Cardiac muscle cell (in vitro differentiated cells and primary cell): Measurements from ENCODE around the gene PRR30. TPM values are rescaled to one million over a fixed set of nuclear protein-coding genes. Genes with fewer than 3 reads are reported as not detected.

Experiments used
- DNase-seq, 2 donors: peaks; one replicate each; pipeline versions ENCODE4 v3.0.0 to v3.0.0-alpha.2; 2010 to 2017; ENCODE audit warnings: low read depth in 1 of 2, low spot score in 1 of 2
- H3K27ac ChIP-seq: fragments of 200-600 bp; sonication (generic); 2 replicates; pipeline ENCODE4 v1.5.1; 2016
- H3K27me3 ChIP-seq: fragments of 200-600 bp; sonication (generic); 2 replicates; pipeline ENCODE4 v1.6.0; 2016; ENCODE audit warnings: control low read depth
- H3K36me3 ChIP-seq: fragments of 200-600 bp; sonication (generic); 2 replicates; pipeline ENCODE4 v1.5.1; 2016; ENCODE audit warnings: control low read depth
- H3K4me1 ChIP-seq: fragments of 200-600 bp; sonication (generic); 2 replicates; pipeline ENCODE4 v1.8.1; 2017; ENCODE audit warnings: low read depth, mild to moderate bottlenecking, mixed run types
- H3K4me3 ChIP-seq: fragments of 200-600 bp; sonication (generic); 2 replicates; pipeline ENCODE4 v1.5.1; 2016; ENCODE audit warnings: mild to moderate bottlenecking
- H3K9me3 ChIP-seq: fragments of 200-600 bp; sonication (generic); 2 replicates; pipeline ENCODE4 v1.5.1; 2017; ENCODE audit warnings: low read depth, mild to moderate bottlenecking, control low read depth
- polyA plus RNA-seq: library from polyadenylated mRNA; unstranded; fragments of >200 nt; fragmentation: Nextera tagmentation; extraction: Ambion mirVana; gene quantifications from 2 replicates; pipeline ENCODE4 v1.2.1, GENCODE V29; 2016
- total RNA-seq: library from RNA; depleted of rRNA; stranded (reverse); fragments of >200 nt; gene quantifications from 2 replicates; pipeline ENCODE4 v1.2.3, GENCODE V29; 2016
- TF ChIP-seq, protein P1 (sequence below): IDR thresholded peaks from 2 replicates; pipeline ENCODE4 v1.5.1; 2012; ENCODE audit warnings: low read depth, mild to moderate bottlenecking, low read length

PRR30 gene
- total and polyA plus RNA-seq, 2 experiments from 2014 or later = not detected

DNA sequence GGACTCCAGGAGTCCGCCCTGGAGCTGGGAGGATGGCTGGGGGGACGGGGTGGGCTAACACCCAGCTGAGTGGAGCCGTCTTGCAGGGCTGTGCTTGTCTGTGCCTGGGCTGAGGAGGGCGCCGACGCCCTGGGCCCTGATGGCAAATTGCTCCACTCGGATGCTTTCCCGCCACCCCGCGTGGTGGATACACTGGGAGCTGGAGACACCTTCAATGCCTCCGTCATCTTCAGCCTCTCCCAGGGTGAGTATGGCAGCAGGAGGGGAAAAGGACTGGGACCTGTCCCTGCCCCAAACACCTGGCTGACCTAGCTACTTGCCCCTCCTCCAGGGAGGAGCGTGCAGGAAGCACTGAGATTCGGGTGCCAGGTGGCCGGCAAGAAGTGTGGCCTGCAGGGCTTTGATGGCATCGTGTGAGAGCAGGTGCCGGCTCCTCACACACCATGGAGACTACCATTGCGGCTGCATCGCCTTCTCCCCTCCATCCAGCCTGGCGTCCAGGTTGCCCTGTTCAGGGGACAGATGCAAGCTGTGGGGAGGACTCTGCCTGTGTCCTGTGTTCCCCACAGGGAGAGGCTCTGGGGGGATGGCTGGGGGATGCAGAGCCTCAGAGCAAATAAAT is 39.8 kb downstream of the PRR30 start:
- H3K27ac ChIP-seq = no peak overlapping the region
- H3K9me3 ChIP-seq = no peaks in the 10 kb centered on the region
- no peaks in the 10 kb centered on the region for H3K4me1 ChIP-seq
- no peak for DNase-seq
- TF ChIP-seq, protein P1, sequence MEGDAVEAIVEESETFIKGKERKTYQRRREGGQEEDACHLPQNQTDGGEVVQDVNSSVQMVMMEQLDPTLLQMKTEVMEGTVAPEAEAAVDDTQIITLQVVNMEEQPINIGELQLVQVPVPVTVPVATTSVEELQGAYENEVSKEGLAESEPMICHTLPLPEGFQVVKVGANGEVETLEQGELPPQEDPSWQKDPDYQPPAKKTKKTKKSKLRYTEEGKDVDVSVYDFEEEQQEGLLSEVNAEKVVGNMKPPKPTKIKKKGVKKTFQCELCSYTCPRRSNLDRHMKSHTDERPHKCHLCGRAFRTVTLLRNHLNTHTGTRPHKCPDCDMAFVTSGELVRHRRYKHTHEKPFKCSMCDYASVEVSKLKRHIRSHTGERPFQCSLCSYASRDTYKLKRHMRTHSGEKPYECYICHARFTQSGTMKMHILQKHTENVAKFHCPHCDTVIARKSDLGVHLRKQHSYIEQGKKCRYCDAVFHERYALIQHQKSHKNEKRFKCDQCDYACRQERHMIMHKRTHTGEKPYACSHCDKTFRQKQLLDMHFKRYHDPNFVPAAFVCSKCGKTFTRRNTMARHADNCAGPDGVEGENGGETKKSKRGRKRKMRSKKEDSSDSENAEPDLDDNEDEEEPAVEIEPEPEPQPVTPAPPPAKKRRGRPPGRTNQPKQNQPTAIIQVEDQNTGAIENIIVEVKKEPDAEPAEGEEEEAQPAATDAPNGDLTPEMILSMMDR = no peak
- H3K4me3 ChIP-seq = no peak overlapping the region
- no peaks in the 10 kb centered on the region for H3K36me3 ChIP-seq
- no peaks in the 10 kb centered on the region for H3K27me3 ChIP-seq

DNA sequence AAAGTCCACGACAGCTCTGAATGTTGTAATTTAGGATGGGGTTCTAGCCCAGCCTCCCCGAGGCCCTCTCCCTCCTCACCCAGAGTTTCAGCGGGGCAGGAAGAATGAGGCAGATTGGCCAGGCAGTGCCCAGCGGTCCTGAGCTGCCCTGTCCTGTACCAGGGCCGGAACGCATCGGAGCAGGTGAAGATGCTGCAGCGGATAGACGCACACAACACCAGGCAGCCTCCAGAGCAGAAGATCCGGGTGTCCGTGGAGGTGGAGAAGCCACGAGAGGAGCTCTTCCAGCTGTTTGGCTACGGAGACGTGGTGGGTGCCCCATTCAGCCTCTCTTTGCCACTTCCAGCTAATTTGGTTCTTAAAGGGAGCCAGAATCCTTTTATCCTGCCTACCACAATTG is 41.9 kb downstream of the PRR30 start:
- H3K4me3 ChIP-seq = no peak overlapping the region
- H3K4me1 ChIP-seq = no peaks in the 10 kb centered on the region
- TF ChIP-seq, protein P1 = no peak
- H3K9me3 ChIP-seq = no peaks in the 10 kb centered on the region
- no peaks in the 10 kb centered on the region for H3K36me3 ChIP-seq
- no peaks in the 10 kb centered on the region for H3K27me3 ChIP-seq
- no peak for DNase-seq
- H3K27ac ChIP-seq = no peak overlapping the region

DNA sequence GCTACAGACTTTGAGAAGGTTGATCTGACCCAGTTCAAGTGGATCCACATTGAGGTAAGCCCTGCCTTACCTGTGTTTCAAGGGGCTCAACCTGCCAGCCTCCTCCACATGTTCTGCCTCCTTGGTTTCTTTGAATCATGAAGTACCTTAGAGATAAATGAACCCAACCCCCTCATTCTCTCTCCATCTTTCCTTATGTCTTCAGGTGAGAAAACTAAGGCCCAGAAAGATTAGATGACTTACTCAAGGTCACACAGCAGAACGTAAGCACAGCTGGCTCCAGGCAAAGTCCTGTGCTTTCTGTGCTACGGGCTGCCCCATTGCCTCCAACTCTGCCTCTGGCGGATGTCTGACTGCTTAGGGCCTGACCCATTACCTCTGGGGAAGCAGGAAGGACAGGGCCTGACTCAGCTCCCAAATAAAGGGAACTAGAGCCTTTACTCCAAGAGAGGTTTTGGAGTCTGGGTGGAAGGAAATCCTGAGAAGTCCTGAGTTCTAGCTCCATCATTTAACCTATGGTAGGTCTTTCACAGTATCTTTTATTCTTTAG is 42.4 kb downstream of the PRR30 start:
- no peak for DNase-seq
- Histone ChIP-seq H3K36me3 (no peaks in the 10 kb centered on the region), H3K27me3 (no peaks in the 10 kb centered on the region), H3K4me1 (no peaks in the 10 kb centered on the region), H3K9me3 (no peaks in the 10 kb centered on the region), H3K27ac (no peak overlapping the region), H3K4me3 (no peak overlapping the region)
- TF ChIP-seq, protein P1 = no peak

DNA sequence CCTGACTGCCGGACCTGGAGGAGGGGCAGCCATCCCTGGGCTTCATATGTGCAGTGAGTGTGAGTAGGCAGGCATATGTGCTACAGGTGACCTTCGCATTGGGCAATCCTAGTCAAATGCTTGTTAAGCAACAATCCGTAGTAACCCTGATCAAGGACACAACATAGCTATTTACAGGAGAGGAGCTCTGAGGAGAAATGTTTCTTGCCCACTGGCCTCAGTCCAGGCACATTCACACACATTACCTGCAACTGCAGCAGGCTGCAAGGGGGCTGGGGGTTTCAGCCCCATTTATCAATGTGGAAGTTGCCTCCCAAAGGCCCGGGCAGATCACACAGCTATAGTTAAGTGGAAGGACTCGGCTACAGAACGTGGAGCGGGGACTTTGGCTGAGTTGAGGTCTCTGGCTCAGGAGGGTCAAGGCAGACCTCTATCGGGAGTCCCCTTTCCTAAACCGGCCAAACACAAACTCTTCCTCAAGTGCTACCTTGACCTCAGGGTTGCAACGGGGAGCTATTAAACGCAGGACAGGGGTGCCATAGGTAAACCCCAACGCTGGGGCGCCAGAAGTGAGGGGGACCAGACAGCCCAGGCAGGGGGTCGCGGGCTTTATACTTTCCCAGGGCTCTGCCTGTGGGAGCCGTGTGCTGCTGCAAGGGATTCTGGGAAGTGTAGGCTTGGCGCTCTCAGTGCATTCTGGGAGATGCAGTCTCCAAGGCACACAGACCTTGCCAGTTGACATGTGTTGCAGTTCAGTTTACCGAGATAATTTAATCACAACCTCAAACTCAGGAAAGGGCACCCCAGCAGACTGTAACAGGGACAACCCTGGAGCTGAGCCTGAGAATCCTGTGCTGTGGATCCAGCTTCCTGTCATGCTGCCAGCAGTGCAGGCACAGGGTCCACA is 43.2 kb downstream of the PRR30 start:
- Histone ChIP-seq H3K36me3 (no peaks in the 10 kb centered on the region), H3K9me3 (no peaks in the 10 kb centered on the region), H3K27ac (peak overlapping the region; percentile 8), H3K4me1 (no peaks in the 10 kb centered on the region), H3K4me3 (no peak overlapping the region), H3K27me3 (no peaks in the 10 kb centered on the region)
- TF ChIP-seq, protein P1 = no peak
- peak; percentile 63 to 72 for DNase-seq

DNA sequence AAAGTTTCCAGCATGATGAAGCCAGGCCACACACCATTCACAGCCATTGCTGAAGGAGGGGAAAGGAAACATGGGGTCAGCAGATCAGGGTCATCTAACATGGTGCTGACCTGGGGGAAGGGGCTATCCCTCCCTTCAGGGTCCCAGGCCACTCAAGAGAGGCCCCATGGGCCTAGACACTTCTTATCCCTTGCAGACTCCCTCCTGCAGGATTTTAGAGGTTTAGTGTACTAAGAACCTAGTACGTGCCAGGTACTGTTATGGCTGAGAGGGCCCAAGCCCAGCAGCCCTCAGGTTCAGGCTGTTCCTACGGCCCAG is 43.8 kb downstream of the PRR30 start:
- H3K9me3 ChIP-seq = no peaks in the 10 kb centered on the region
- no peaks in the 10 kb centered on the region for H3K27me3 ChIP-seq
- no peak for DNase-seq
- H3K4me1 ChIP-seq = no peaks in the 10 kb centered on the region
- no peak overlapping the region for H3K4me3 ChIP-seq
- no peaks in the 10 kb centered on the region for H3K36me3 ChIP-seq
- no peak overlapping the region for H3K27ac ChIP-seq
- TF ChIP-seq, protein P1 = no peak
